Right lobe of liver (tissue), 6 donors: ENCODE measurements around the gene NLRP9. TPM values are rescaled to one million over a fixed set of nuclear protein-coding genes. Genes with fewer than 3 reads are reported as not detected.
A peak's percentile ranks its signal among the peaks of the same experiment; 100 is the strongest.

ENCODE experiments used
- ATAC-seq, 4 donors: fragments of 200-7000 bp; cut with Tn5 transposase; one replicate each; pipeline ENCODE4 v1.9.1; 2020; ENCODE audit warnings: mild to moderate bottlenecking in 4 of 4, moderate library complexity in 4 of 4
- DNase-seq, 3 donors: peaks; one replicate each; pipeline ENCODE4 v3.0.0-alpha.2; 2020
- H3K27ac ChIP-seq, 3 donors: fragments of 200-600 bp; one replicate each; pipeline ENCODE4 v1.8.0; 2022
- H3K27me3 ChIP-seq, 2 donors: fragments of 200-600 bp; one replicate each; pipeline ENCODE4 v1.8.0; 2022
- H3K36me3 ChIP-seq, 4 donors: fragments of 200-600 bp; sonication (generic) in 1 of 4; one replicate each; pipeline versions ENCODE4 v1.5.1 to v1.8.0; 2017 to 2022; ENCODE audit warnings: control low read depth in 1 of 4
- H3K4me1 ChIP-seq, 4 donors: fragments of 200-600 bp; sonication (generic) in 1 of 4; one replicate each; pipeline versions ENCODE4 v1.5.1 to v1.8.0; 2017 to 2022; ENCODE audit warnings: control low read depth in 1 of 4
- H3K4me3 ChIP-seq, 3 donors: fragments of 200-600 bp; one replicate each; pipeline ENCODE4 v1.8.0; 2022
- H3K9me3 ChIP-seq, 4 donors: fragments of 200-600 bp; sonication (generic) in 1 of 4; one replicate each; pipeline versions ENCODE4 v1.5.1 to v1.8.0; 2017 to 2022; ENCODE audit warnings: control low read depth in 1 of 4
- CTCF ChIP-seq, 4 donors: fragments of 200-600 bp in 3 of 4; fragments of 450-650 bp in 1 of 4; IDR thresholded peaks; one replicate each; pipeline versions ENCODE4 v1.5.1 to v1.8.0; 2016 to 2022; ENCODE audit warnings: antibody characterized with exemption in 4 of 4, mild to moderate bottlenecking in 2 of 4
- POLR2A ChIP-seq: fragments of 450-650 bp; IDR thresholded peaks from one replicate; pipeline ENCODE4 v1.6.1; 2017; ENCODE audit warnings: antibody characterized with exemption, mild to moderate bottlenecking
- WGBS: methylation state at CpG from one replicate; pipeline ENCODE4 v1.1.6; 2018; ENCODE audit warnings: low coverage, low lambda C conversion rate; ENCODE audit not compliant: insufficient coverage; ENCODE audit errors: missing lambda C conversion rate; 5-methylcytosine and 5-hydroxymethylcytosine counted together
- intact Hi-C, 2 donors: fragments of 100-400 bp; cut with DNase I; formaldehyde crosslinking; loops; one replicate each; pipeline versions ENCODE4 v1.11.2 to v1.14.1; 2022
- total RNA-seq, 6 experiments: library from RNA; depleted of rRNA in 2 of 6; stranded (reverse); fragments of >200 nt in 2 of 6; fragmentation: NEBNext Ultra II Directional in 3 of 6; extraction: Animal tissue kit (Norgen Biotek cat#: 25700) in 3 of 6; gene quantifications; one replicate each; pipeline versions ENCODE4 v1.1.0 to v1.2.4, GENCODE V29; 2016 to 2023
- donor health status: DM: no; HTN: yes; CAD: no.
- donor health status: DM: no; HTN: no; CAD: no.
- donor health status: DM: no; HTN: no; CAD: no.
- donor health status: DM: no; HTN: yes; CAD: no.
- donor health status: DM: no; HTN: yes; CAD: no.

Gene NLRP9
- total RNA-seq, 6 experiments from 2014 or later = not detected

GRCh38 chr19:55704494-55705245, 33.5 kb downstream of the NLRP9 start:
- 94% methylated on average over 9 of the region's 15 CpGs for WGBS

DNA sequence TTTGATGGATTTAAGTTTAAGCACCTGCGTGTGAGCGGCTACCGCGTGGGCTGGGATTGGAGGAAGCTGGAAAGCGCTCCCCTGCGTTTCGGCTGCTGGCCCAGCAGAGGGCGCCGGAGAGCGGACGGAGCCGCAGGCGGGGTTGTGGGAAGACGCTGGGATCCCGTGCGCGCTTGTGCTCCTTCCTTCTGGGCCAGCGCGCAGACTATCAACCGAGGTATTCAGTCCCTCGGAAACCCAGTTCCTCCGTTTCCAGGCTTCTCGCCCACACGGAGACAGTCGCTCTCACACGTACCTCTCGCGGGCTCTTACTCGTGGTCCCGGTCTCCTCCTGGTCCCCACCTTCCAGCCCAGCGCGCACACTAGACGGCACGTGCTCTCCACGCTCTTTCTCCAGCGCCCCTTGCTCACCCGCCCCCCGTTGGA, 34.4 kb downstream of the NLRP9 start:
- 83% methylated on average over 9 of the region's 38 CpGs for WGBS
- intact Hi-C loops = no loop called here
- Histone ChIP-seq H3K9me3 (no peaks in the 10 kb centered on the region), H3K36me3 (peaks cover 0 to 7% (median 0%) of the 10 kb centered on the region in 4 donors), H3K27ac (no peak overlapping the region), H3K27me3 (no peaks in the 10 kb centered on the region), H3K4me1 (no peaks in the 10 kb centered on the region), H3K4me3 (no peak overlapping the region)
- peak; percentile 65 to 78 (median 71) for ATAC-seq
- peak in 1 of 3 donors; percentile 62 for DNase-seq
- TF ChIP-seq POLR2A = no peak
- peak; percentile 44 to 77 (median 68) for TF ChIP-seq CTCF (IDR thresholded peaks at IDR 0.05)

More at GRCh38 chr19:55704494-55705245, 33.5 kb downstream of the NLRP9 start:
- H3K9me3 ChIP-seq = no peaks in the 10 kb centered on the region
- intact Hi-C loops = no loop called here
- H3K4me1 ChIP-seq = no peaks in the 10 kb centered on the region
- no peak overlapping the region for H3K4me3 ChIP-seq
- TF ChIP-seq POLR2A (no peak), CTCF (IDR thresholded peaks at IDR 0.05) (peak in 2 of 4 donors; percentile 15 to 22)
- no peak overlapping the region for H3K27ac ChIP-seq
- DNase-seq (no peak), ATAC-seq (peak; percentile 38 to 50 (median 44))
- no peaks in the 10 kb centered on the region for H3K27me3 ChIP-seq
- peaks cover 0 to under 1% (median 0%) of the 10 kb centered on the region in 4 donors for H3K36me3 ChIP-seq

DNA sequence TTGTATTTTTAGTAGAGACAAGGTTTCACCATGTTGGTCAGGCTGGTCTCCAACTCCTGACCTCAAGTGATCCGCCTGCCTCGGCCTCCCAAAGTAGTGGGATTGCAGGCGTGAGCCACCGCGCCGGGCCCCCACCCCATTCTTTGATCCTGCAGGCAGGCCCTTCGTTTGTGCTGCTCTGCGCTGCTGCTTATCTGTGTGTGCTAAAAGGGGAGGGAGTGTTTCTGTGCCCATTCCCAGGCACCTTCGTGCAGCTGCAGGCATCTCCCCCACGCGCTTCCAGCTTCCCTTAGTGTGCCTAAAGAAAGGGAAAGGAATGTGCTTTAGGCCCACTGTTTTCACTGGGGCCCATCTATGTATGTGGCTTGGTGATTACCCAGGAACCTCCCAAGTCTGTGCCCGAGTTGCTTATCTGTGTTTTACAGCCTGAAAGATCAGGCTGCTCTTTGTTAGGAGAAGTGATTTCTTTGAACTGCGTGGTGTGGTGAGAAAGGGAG, 36.0 kb downstream of the NLRP9 start:
- TF ChIP-seq POLR2A (no peak), CTCF (IDR thresholded peaks at IDR 0.05) (no peak)
- intact Hi-C loops = no loop called here
- Histone ChIP-seq H3K36me3 (peaks cover 0 to 13% (median 1%) of the 10 kb centered on the region in 4 donors), H3K4me3 (no peak overlapping the region), H3K4me1 (no peaks in the 10 kb centered on the region), H3K9me3 (no peaks in the 10 kb centered on the region), H3K27ac (no peak overlapping the region), H3K27me3 (no peaks in the 10 kb centered on the region)
- ATAC-seq (no peak), DNase-seq (no peak)
- WGBS = 78% methylated on average over 9 of the region's 13 CpGs

GRCh38 chr19:55700813-55701212, 37.4 kb downstream of the NLRP9 start:
- Histone ChIP-seq H3K36me3 (peaks cover 0 to 22% (median 3%) of the 10 kb centered on the region in 4 donors), H3K4me1 (no peaks in the 10 kb centered on the region), H3K27ac (no peak overlapping the region), H3K27me3 (no peaks in the 10 kb centered on the region), H3K4me3 (no peak overlapping the region), H3K9me3 (no peaks in the 10 kb centered on the region)
- TF ChIP-seq CTCF (IDR thresholded peaks at IDR 0.05) (no peak), POLR2A (no peak)
- WGBS = 96% methylated on average over 7 of the region's 12 CpGs
- DNase-seq (no peak), ATAC-seq (no peak)
- intact Hi-C loops = no loop called here
